MM.1S (cell line): Measurements from ENCODE around the gene MS4A18.

ENCODE experiments used
- EZH2 ChIP-seq: fragments of 300-600 bp; sonication (generic); optimal IDR thresholded peaks from 2 replicates; pipeline ENCODE3; 2017; ENCODE audit warnings: low read depth, mild to moderate bottlenecking, antibody characterized with exemption, low read length, mixed read lengths
- TF ChIP-seq, protein P1 (sequence below): fragments of 300-600 bp; sonication (generic); IDR thresholded peaks from 2 replicates; pipeline ENCODE4 v1.5.1; 2016; ENCODE audit warnings: antibody characterized with exemption, low read length, mixed read lengths

- TF ChIP-seq, protein P1, sequence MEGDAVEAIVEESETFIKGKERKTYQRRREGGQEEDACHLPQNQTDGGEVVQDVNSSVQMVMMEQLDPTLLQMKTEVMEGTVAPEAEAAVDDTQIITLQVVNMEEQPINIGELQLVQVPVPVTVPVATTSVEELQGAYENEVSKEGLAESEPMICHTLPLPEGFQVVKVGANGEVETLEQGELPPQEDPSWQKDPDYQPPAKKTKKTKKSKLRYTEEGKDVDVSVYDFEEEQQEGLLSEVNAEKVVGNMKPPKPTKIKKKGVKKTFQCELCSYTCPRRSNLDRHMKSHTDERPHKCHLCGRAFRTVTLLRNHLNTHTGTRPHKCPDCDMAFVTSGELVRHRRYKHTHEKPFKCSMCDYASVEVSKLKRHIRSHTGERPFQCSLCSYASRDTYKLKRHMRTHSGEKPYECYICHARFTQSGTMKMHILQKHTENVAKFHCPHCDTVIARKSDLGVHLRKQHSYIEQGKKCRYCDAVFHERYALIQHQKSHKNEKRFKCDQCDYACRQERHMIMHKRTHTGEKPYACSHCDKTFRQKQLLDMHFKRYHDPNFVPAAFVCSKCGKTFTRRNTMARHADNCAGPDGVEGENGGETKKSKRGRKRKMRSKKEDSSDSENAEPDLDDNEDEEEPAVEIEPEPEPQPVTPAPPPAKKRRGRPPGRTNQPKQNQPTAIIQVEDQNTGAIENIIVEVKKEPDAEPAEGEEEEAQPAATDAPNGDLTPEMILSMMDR, result no peak
- no peak for TF ChIP-seq EZH2
These were observed 45.3 kb downstream of the MS4A18 start for GRCh38 chr11:60769811-60770210.
